Uterus (tissue), 4 donors: ENCODE data around the gene PERM1. TPM values are rescaled to one million over a fixed set of nuclear protein-coding genes. Genes with fewer than 3 reads are reported as not detected.
"Not testable (repeated sequence)": the region's sequence is repeated elsewhere in the genome, so short reads cannot be mapped to it uniquely, and the experiment has no call there.

ENCODE experiments used
- DNase-seq, 2 donors: peaks; one replicate each; pipeline ENCODE4 v3.0.0-alpha.2; 2019 to 2020
- H3K27ac ChIP-seq, 2 donors: fragments of 200-600 bp; sonication (generic); 1 replicate in 1 of 2; 2 replicates in 1 of 2; pipeline ENCODE4 v1.5.1; 2016 to 2018
- H3K27me3 ChIP-seq, 2 donors: fragments of 200-600 bp; sonication (generic); one replicate each; pipeline ENCODE4 v1.5.1; 2018 to 2019; ENCODE audit warnings: control low read depth in 1 of 2
- H3K36me3 ChIP-seq, 2 donors: fragments of 200-600 bp; sonication (generic); one replicate each; pipeline ENCODE4 v1.5.1; 2019; ENCODE audit warnings: control low read depth in 1 of 2
- H3K4me1 ChIP-seq, 2 donors: fragments of 200-600 bp; sonication (generic); one replicate each; pipeline ENCODE4 v1.5.1; 2018 to 2019; ENCODE audit warnings: control low read depth in 1 of 2
- H3K4me3 ChIP-seq, 2 donors: fragments of 200-600 bp; sonication (generic); 1 replicate in 1 of 2; 2 replicates in 1 of 2; pipeline ENCODE4 v1.5.1; 2018 to 2019; ENCODE audit warnings: mild to moderate bottlenecking in 1 of 2
- H3K9me3 ChIP-seq, 2 donors: fragments of 200-600 bp; sonication (generic); one replicate each; pipeline ENCODE4 v1.5.1; 2019; ENCODE audit warnings: control low read depth in 1 of 2
- CTCF ChIP-seq, 4 experiments: fragments of 200-600 bp in 2 of 4; fragments of 450-650 bp in 2 of 4; sonication (generic) in 2 of 4; IDR thresholded peaks; one replicate each; pipeline ENCODE4 v1.5.1; 2016 to 2019; ENCODE audit warnings: antibody characterized with exemption in 4 of 4, mild to moderate bottlenecking in 2 of 4, moderate library complexity in 1 of 4
- POLR2A ChIP-seq, 2 donors: fragments of 450-650 bp; IDR thresholded peaks; one replicate each; pipeline ENCODE4 v1.6.1; 2016; ENCODE audit warnings: antibody characterized with exemption in 2 of 2, mild to moderate bottlenecking in 1 of 2, moderate library complexity in 1 of 2
- intact Hi-C: fragments of 100-400 bp; cut with DNase I; formaldehyde crosslinking; loops from one replicate; pipeline ENCODE4 v1.15.1; 2023; ENCODE audit warnings: low total_unique reads
- total RNA-seq, 4 donors: library from RNA; depleted of rRNA in 3 of 4; stranded (reverse); fragments of >200 nt in 3 of 4; gene quantifications; one replicate each; pipeline versions ENCODE4 v1.1.0 to v1.2.4, GENCODE V29; 2014 to 2023
- donor health status: DM: yes; HTN: yes; CAD: no.

PERM1 gene
- total RNA-seq, 4 donors from 2014 or later = 2.3 TPM; not detected in 3

- Histone ChIP-seq H3K4me1 (peaks cover 0 to 13% of the 10 kb centered on the region in 2 donors), H3K36me3 (no peaks in the 10 kb centered on the region), H3K4me3 (peak overlapping the region; percentile 57 to 97), H3K9me3 (no peaks in the 10 kb centered on the region), H3K27me3 (no peaks in the 10 kb centered on the region), H3K27ac (peak overlapping the region; percentile 95 to 96)
- intact Hi-C loops = no loop called here
- TF ChIP-seq CTCF (IDR thresholded peaks at IDR 0.05) (peak; percentile 35 to 68 (median 49)), POLR2A (IDR thresholded peaks at IDR 0.05) (peak in 1 of 2 donors; percentile 5)
- peak; percentile 76 to 83 for DNase-seq
Measured at GRCh38 chr1:1019122-1019999, 37.5 kb upstream of the PERM1 start.

GRCh38 chr1:1018321-1018685 lies 36.4 kb upstream of the PERM1 start:
- H3K4me1 ChIP-seq = peaks cover 0 to 13% of the 10 kb centered on the region in 2 donors
- DNase-seq, H3K36me3 ChIP-seq, intact Hi-C loops, H3K4me3 ChIP-seq, H3K9me3 ChIP-seq, H3K27ac ChIP-seq, H3K27me3 ChIP-seq: not testable (repeated sequence)

GRCh38 chr1:1017397-1018320 lies 35.8 kb upstream of the PERM1 start:
- H3K27ac ChIP-seq, H3K4me3 ChIP-seq, H3K27me3 ChIP-seq, DNase-seq, intact Hi-C loops, H3K9me3 ChIP-seq, H3K36me3 ChIP-seq: not testable (repeated sequence)
- peaks cover 0 to 13% of the 10 kb centered on the region in 2 donors for H3K4me1 ChIP-seq

GRCh38 chr1:1014799-1015681 lies 33.1 kb upstream of the PERM1 start:
- DNase-seq = no peak
- intact Hi-C loops = no loop called here
- Histone ChIP-seq H3K4me3 (no peak overlapping the region), H3K27ac (peak overlapping the region in 1 of 2 donors; percentile 89), H3K36me3 (no peaks in the 10 kb centered on the region), H3K27me3 (no peaks in the 10 kb centered on the region), H3K4me1 (peaks cover 0 to under 1% of the 10 kb centered on the region in 2 donors), H3K9me3 (no peaks in the 10 kb centered on the region)
- peak in 2 of 4 experiments; percentile 8 to 34 for TF ChIP-seq CTCF (IDR thresholded peaks at IDR 0.05)
- no peak for TF ChIP-seq POLR2A (IDR thresholded peaks at IDR 0.05)

- no peak for DNase-seq
- H3K9me3 ChIP-seq = no peaks in the 10 kb centered on the region
- H3K27me3 ChIP-seq = no peaks in the 10 kb centered on the region
- TF ChIP-seq CTCF (IDR thresholded peaks at IDR 0.05) (no peak), POLR2A (IDR thresholded peaks at IDR 0.05) (no peak)
- no peaks in the 10 kb centered on the region for H3K4me1 ChIP-seq
- no peaks in the 10 kb centered on the region for H3K36me3 ChIP-seq
- peak overlapping the region; percentile 81 to 89 for H3K27ac ChIP-seq
- peak overlapping the region; percentile 54 to 58 for H3K4me3 ChIP-seq
- intact Hi-C loops = no loop called here
Measured at GRCh38 chr1:1013922-1014648, 32.2 kb upstream of the PERM1 start.
